ENCODE data around the gene RASSF3. TPM values are rescaled to one million over a fixed set of nuclear protein-coding genes. Genes with fewer than 3 reads are reported as not detected.
"Not testable (repeated sequence)": the region's sequence is repeated elsewhere in the genome, so short reads cannot be mapped to it uniquely, and the experiment has no call there.

RASSF3 gene
- total RNA-seq, 1 experiment from 2014 or later = 107 TPM

GRCh38 chr12:64652346-64652745 is 42.1 kb downstream of the RASSF3 start:
- in situ Hi-C loops (cut with HindIII; ENCODE audit: low pct_unique_long_range_greater_than_20kb, low sequenced_read_pairs) (no loop called here), intact Hi-C loops (cut with micrococcal nuclease; ENCODE audit: unreplicated experiment) (no loop called here)
- DNase-seq (ENCODE audit: low read depth, low spot score) = no peak
- Histone ChIP-seq H3K4me3 (ENCODE audit: low read depth in 2 of 2, low read length in 2 of 2) (no peak overlapping the region), H3K36me3 (ENCODE audit: control insufficient read depth, insufficient read depth, low read length) (no peaks in the 10 kb centered on the region), H3K27ac (ENCODE audit: low read length) (peak overlapping the region; percentile 81), H3K9me3 (ENCODE audit: control insufficient read depth, insufficient read depth, low read depth, low read length) (no peaks in the 10 kb centered on the region), H3K4me1 (ENCODE audit: control insufficient read depth, insufficient read depth, low read length) (peaks cover 60% of the 10 kb centered on the region), H3K27me3 (ENCODE audit: control insufficient read depth, insufficient read depth, low read length) (no peaks in the 10 kb centered on the region)
- POLR2A ChIA-PET = no interaction called here
- TF ChIP-seq POLR2AphosphoS5 (IDR thresholded peaks at IDR 0.05; ENCODE audit: low read depth, low read length) (no peak), SIN3A (IDR thresholded peaks at IDR 0.05; ENCODE audit: borderline replicate concordance, insufficient read depth, low read depth, low read length) (no peak), TCF7L2 (IDR thresholded peaks at IDR 0.05; ENCODE audit: low read depth, low read length) (no peak), REST (IDR thresholded peaks at IDR 0.05; ENCODE audit: insufficient read depth in 1 of 2, low read depth in 2 of 2, low read length in 1 of 2) (no peak)
- TF ChIP-seq, protein P1, sequence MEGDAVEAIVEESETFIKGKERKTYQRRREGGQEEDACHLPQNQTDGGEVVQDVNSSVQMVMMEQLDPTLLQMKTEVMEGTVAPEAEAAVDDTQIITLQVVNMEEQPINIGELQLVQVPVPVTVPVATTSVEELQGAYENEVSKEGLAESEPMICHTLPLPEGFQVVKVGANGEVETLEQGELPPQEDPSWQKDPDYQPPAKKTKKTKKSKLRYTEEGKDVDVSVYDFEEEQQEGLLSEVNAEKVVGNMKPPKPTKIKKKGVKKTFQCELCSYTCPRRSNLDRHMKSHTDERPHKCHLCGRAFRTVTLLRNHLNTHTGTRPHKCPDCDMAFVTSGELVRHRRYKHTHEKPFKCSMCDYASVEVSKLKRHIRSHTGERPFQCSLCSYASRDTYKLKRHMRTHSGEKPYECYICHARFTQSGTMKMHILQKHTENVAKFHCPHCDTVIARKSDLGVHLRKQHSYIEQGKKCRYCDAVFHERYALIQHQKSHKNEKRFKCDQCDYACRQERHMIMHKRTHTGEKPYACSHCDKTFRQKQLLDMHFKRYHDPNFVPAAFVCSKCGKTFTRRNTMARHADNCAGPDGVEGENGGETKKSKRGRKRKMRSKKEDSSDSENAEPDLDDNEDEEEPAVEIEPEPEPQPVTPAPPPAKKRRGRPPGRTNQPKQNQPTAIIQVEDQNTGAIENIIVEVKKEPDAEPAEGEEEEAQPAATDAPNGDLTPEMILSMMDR (IDR thresholded peaks at IDR 0.05) = no peak
- no peak for ATAC-seq
- BruUV-seq (replicated peaks) = no TSS peak
- CTCF ChIA-PET = no interaction called here

- TF ChIP-seq TCF7L2 (IDR thresholded peaks at IDR 0.05; ENCODE audit: low read depth, low read length) = no peak
- TF ChIP-seq, protein P1 (IDR thresholded peaks at IDR 0.05) = no peak
- no peak for TF ChIP-seq POLR2AphosphoS5 (IDR thresholded peaks at IDR 0.05; ENCODE audit: low read depth, low read length)
- TF ChIP-seq SIN3A (IDR thresholded peaks at IDR 0.05; ENCODE audit: borderline replicate concordance, insufficient read depth, low read depth, low read length) = no peak
- TF ChIP-seq REST (IDR thresholded peaks at IDR 0.05; ENCODE audit: insufficient read depth in 1 of 2, low read depth in 2 of 2, low read length in 1 of 2) = no peak
- H3K4me1 ChIP-seq (ENCODE audit: control insufficient read depth, insufficient read depth, low read length) = peaks cover 60% of the 10 kb centered on the region
- BruUV-seq (replicated peaks) = no TSS peak
- DNase-seq (ENCODE audit: low read depth, low spot score) = no peak
- no peak overlapping the region for H3K4me3 ChIP-seq (ENCODE audit: low read depth in 2 of 2, low read length in 2 of 2)
- in situ Hi-C loops (cut with HindIII; ENCODE audit: low pct_unique_long_range_greater_than_20kb, low sequenced_read_pairs) (no loop called here), intact Hi-C loops (cut with micrococcal nuclease; ENCODE audit: unreplicated experiment) (no loop called here)
- H3K27ac ChIP-seq (ENCODE audit: low read length) = peak overlapping the region; percentile 81
- ATAC-seq = no peak
- POLR2A ChIA-PET = interaction anchor here (0.6 kb wide), 1 partner anchor 19 kb away, joined by 6 read pairs; no protein-coding TSS in a partner anchor
- CTCF ChIA-PET = no interaction called here
- H3K9me3 ChIP-seq (ENCODE audit: control insufficient read depth, insufficient read depth, low read depth, low read length) = no peaks in the 10 kb centered on the region
- H3K27me3 ChIP-seq (ENCODE audit: control insufficient read depth, insufficient read depth, low read length) = no peaks in the 10 kb centered on the region
- H3K36me3 ChIP-seq (ENCODE audit: control insufficient read depth, insufficient read depth, low read length) = no peaks in the 10 kb centered on the region
These were observed 42.8 kb downstream of the RASSF3 start for GRCh38 chr12:64653123-64653522.

DNA sequence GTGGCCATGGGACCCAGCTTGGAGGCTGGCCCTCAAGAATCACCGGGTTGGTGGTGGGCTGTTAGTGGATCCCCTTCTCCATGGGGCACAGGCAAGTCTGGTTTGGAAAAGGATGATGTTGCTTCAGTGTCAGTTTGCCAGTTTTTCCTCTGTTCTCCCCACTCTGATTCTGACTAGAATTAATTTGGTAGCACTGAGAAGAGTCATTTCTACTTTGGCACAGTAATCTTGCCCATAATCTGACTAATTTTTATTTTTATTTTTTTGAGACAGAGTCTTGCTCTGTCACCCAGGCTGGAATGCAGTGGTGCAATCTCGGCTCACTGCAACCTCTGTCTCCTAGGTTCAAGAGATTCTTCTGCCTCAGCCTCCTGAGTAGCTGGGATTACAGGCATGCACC is 43.6 kb downstream of the RASSF3 start:
- intact Hi-C loops (cut with micrococcal nuclease; ENCODE audit: unreplicated experiment); H3K27me3 ChIP-seq (ENCODE audit: control insufficient read depth, insufficient read depth, low read length); ATAC-seq; CTCF ChIA-PET; H3K4me3 ChIP-seq (ENCODE audit: low read depth in 2 of 2, low read length in 2 of 2); DNase-seq (ENCODE audit: low read depth, low spot score); H3K9me3 ChIP-seq (ENCODE audit: control insufficient read depth, insufficient read depth, low read depth, low read length); BruUV-seq (replicated peaks); H3K36me3 ChIP-seq (ENCODE audit: control insufficient read depth, insufficient read depth, low read length); in situ Hi-C loops (cut with HindIII; ENCODE audit: low pct_unique_long_range_greater_than_20kb, low sequenced_read_pairs): not testable (repeated sequence)
- Histone ChIP-seq H3K27ac (ENCODE audit: low read length) (peak overlapping the region; percentile 20), H3K4me1 (ENCODE audit: control insufficient read depth, insufficient read depth, low read length) (peaks cover 65% of the 10 kb centered on the region)
- POLR2A ChIA-PET = interaction anchor here (0.6 kb wide), 1 partner anchor 20 kb away, joined by 6 read pairs; no protein-coding TSS in a partner anchor

Measured in Panc1 (cell line).